ENCODE results near the gene HPCAL1.
A peak's percentile ranks its signal among the peaks of the same experiment; 100 is the strongest.

DNA sequence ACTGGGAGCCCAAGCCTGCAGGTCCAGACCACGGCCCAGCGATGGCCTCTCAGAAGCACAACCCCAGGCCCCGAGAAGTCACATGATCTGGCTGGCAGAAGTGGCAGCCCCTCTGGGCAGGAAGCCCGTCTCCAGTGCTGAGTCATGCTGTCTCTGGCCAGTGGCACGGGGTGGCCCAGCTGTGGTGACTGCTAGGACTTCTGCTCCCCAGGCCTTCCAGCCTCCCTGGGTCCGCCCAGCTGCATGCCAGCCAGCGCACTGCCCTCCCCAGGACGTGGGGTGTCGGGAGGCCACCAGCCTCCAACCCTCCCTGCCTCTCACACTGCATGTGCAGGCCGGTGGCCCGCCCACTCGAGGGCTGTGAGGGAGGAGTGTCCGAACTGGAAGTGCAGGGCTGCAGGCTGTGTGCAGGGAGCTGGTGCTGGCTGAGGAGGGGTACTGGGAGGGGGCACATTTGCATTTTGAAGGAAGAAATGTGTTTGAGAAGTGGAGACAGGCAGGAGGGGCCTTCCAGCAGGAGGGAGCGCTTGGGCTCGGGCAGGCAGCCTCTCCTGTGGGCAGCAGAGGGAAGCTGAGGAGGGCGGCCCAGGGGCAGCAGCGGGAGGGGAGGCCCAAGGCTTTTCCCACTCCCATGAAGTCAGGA, 17.0 kb upstream of the HPCAL1 start:
- TF ChIP-seq, protein P1, sequence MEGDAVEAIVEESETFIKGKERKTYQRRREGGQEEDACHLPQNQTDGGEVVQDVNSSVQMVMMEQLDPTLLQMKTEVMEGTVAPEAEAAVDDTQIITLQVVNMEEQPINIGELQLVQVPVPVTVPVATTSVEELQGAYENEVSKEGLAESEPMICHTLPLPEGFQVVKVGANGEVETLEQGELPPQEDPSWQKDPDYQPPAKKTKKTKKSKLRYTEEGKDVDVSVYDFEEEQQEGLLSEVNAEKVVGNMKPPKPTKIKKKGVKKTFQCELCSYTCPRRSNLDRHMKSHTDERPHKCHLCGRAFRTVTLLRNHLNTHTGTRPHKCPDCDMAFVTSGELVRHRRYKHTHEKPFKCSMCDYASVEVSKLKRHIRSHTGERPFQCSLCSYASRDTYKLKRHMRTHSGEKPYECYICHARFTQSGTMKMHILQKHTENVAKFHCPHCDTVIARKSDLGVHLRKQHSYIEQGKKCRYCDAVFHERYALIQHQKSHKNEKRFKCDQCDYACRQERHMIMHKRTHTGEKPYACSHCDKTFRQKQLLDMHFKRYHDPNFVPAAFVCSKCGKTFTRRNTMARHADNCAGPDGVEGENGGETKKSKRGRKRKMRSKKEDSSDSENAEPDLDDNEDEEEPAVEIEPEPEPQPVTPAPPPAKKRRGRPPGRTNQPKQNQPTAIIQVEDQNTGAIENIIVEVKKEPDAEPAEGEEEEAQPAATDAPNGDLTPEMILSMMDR (conservative IDR thresholded peaks at IDR 0.05; ENCODE audit: low read length), result peak; percentile 35
- TF ChIP-seq EZH2phosphoT487 (IDR thresholded peaks at IDR 0.05; ENCODE audit: borderline replicate concordance), result no peak

Data from Loucy (cell line).